ENCODE measurements around the gene SIK2. TPM values are rescaled to one million over a fixed set of nuclear protein-coding genes. Genes with fewer than 3 reads are reported as not detected.
"Not testable (repeated sequence)": the region's sequence is repeated elsewhere in the genome, so short reads cannot be mapped to it uniquely, and the experiment has no call there.

The SIK2 gene
- total RNA-seq, 2 donors from 2014 or later, result 8.1 to 9.6 TPM

GRCh38 chr11:111707691-111708067 lies 105.4 kb downstream of the SIK2 start:
- no peak overlapping the region for H3K4me3 Mint-ChIP-seq
- DNase-seq (no peak), ATAC-seq (no peak)
- H3K9me3 ChIP-seq (ENCODE audit: control insufficient read depth, low read length, poor library complexity, severe bottlenecking), result no peaks in the 10 kb centered on the region
- H3K27ac Mint-ChIP-seq, result no peak overlapping the region
- H3K27me3 Mint-ChIP-seq, result no peaks in the 10 kb centered on the region
- H3K4me1 Mint-ChIP-seq, result no peaks in the 10 kb centered on the region
- peaks cover 6% of the 10 kb centered on the region for H3K36me3 Mint-ChIP-seq (ENCODE audit: low read depth)

GRCh38 chr11:111714522-111714921 lies 112.3 kb downstream of the SIK2 start:
- ATAC-seq, result no peak
- Mint-ChIP-seq H3K27ac (no peak overlapping the region), H3K4me3 (no peak overlapping the region), H3K4me1 (peaks cover 9% of the 10 kb centered on the region), H3K36me3 (ENCODE audit: low read depth) (peaks cover 4% of the 10 kb centered on the region), H3K27me3 (no peaks in the 10 kb centered on the region)
- no peak for DNase-seq
- H3K9me3 ChIP-seq (ENCODE audit: control insufficient read depth, low read length, poor library complexity, severe bottlenecking), result no peaks in the 10 kb centered on the region

DNA sequence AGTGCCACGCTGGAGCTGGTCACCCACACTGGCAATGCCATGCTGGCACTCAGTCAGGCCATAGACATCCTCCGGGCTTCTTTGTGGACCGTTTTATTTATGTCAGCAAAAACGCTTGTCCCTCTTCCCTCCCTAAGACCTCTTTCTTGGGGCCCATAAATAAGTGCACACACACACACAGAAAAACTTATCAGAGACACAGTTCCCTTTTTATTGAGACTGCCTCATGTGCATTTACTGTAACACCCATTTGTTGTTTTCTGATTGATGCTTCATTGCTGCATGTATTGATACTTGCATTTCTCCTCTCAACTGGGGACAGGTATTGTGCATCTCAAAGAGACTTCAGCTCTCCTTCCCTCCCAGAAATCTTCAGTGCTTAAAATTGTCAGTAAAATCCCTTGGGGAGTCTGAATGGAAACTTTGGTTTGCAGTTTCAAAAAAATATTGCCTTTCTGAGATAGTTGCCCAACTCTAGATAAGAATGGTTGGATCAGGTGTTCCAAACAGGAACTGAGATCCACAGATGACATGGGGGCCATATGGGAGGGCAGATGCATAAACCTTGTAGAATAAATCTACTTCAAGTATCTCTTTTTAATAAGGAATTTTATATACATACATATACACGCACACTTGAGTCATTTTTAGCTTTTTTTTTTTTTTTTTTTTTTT lies 113.0 kb downstream of the SIK2 start:
- DNase-seq (no peak), ATAC-seq (no peak)
- Mint-ChIP-seq H3K27ac (no peak overlapping the region), H3K36me3 (ENCODE audit: low read depth) (peaks cover 4% of the 10 kb centered on the region), H3K4me1 (peaks cover 9% of the 10 kb centered on the region), H3K4me3 (no peak overlapping the region), H3K27me3 (no peaks in the 10 kb centered on the region)
- no peaks in the 10 kb centered on the region for H3K9me3 ChIP-seq (ENCODE audit: control insufficient read depth, low read length, poor library complexity, severe bottlenecking)

DNA sequence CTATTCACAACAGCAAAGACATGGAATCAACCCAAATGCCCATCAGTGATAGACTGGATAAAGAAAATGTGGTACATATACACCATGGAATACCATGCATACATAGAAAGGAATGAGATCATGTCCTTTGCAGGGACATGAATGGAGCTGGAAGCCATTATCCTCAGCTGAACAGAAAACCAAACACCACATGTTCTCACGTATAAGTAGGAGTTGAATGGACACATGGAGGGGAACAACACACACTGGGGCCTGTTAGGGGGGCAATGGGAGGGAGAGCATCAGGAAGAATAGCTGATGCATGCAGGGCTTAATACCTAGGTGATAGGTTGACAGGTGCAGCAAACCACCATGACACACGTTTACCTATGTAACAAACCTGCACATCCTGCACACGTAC lies 115.4 kb downstream of the SIK2 start:
- not testable (repeated sequence) for DNase-seq; H3K27me3 Mint-ChIP-seq; ATAC-seq; H3K4me1 Mint-ChIP-seq; H3K4me3 Mint-ChIP-seq; H3K36me3 Mint-ChIP-seq (ENCODE audit: low read depth); H3K9me3 ChIP-seq (ENCODE audit: control insufficient read depth, low read length, poor library complexity, severe bottlenecking)
- peak overlapping the region; percentile 9 for H3K27ac Mint-ChIP-seq

DNA sequence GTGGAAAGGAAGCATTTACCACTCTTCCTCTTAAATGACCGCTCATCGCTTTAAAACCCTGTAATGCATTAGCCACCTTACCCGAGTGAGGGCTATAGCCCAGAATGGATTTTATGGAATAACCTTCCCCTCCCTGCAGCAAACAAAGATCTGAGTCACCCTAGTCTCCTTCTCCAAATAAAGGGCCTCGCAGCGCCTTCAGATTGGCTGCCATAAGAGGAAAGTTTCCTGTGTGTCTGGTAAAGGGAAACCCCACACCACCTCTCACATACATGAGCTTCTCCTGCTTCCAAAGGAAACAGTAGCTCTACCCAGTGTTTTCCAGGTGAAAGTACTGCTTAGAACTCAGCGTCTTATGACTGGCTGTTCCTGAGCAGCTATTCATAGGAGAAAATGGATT lies 116.2 kb downstream of the SIK2 start:
- H3K9me3 ChIP-seq (ENCODE audit: control insufficient read depth, low read length, poor library complexity, severe bottlenecking), result no peaks in the 10 kb centered on the region
- no peak overlapping the region for H3K27ac Mint-ChIP-seq
- H3K27me3 Mint-ChIP-seq, result no peaks in the 10 kb centered on the region
- H3K4me3 Mint-ChIP-seq, result no peak overlapping the region
- no peak for ATAC-seq
- H3K4me1 Mint-ChIP-seq, result peaks cover 9% of the 10 kb centered on the region
- peaks cover 4% of the 10 kb centered on the region for H3K36me3 Mint-ChIP-seq (ENCODE audit: low read depth)
- no peak for DNase-seq

DNA sequence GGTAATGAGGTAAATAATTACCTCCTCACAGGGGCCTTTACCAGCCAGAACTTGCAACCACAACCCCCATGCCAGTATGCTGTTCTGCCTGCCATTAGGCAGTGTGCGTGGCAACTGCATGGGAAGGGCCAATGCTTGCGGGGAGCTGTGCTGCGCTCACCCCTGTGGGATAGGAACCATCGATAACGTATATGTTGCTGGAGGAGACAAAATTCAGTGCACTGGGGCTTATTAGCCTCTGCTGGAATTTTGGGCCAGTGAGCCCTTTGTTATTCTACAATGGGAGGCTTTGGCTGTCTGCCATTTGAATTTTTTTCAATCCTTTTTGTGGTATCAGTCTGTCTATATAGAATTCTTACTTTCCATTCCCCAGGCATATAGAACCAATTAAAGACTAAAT lies 116.6 kb downstream of the SIK2 start:
- DNase-seq, result no peak
- H3K9me3 ChIP-seq (ENCODE audit: control insufficient read depth, low read length, poor library complexity, severe bottlenecking), result no peaks in the 10 kb centered on the region
- ATAC-seq, result no peak
- Mint-ChIP-seq H3K4me1 (peaks cover 9% of the 10 kb centered on the region), H3K4me3 (no peak overlapping the region), H3K36me3 (ENCODE audit: low read depth) (peaks cover 4% of the 10 kb centered on the region), H3K27ac (no peak overlapping the region), H3K27me3 (no peaks in the 10 kb centered on the region)

- no peak overlapping the region for H3K4me3 Mint-ChIP-seq
- H3K9me3 ChIP-seq (ENCODE audit: control insufficient read depth, low read length, poor library complexity, severe bottlenecking), result no peaks in the 10 kb centered on the region
- peaks cover 2% of the 10 kb centered on the region for H3K36me3 Mint-ChIP-seq (ENCODE audit: low read depth)
- no peak overlapping the region for H3K27ac Mint-ChIP-seq
- H3K27me3 Mint-ChIP-seq, result no peaks in the 10 kb centered on the region
- no peak for ATAC-seq
- peaks cover 9% of the 10 kb centered on the region for H3K4me1 Mint-ChIP-seq
- no peak for DNase-seq
These were observed 117.1 kb downstream of the SIK2 start for GRCh38 chr11:111719379-111719778.

DNA sequence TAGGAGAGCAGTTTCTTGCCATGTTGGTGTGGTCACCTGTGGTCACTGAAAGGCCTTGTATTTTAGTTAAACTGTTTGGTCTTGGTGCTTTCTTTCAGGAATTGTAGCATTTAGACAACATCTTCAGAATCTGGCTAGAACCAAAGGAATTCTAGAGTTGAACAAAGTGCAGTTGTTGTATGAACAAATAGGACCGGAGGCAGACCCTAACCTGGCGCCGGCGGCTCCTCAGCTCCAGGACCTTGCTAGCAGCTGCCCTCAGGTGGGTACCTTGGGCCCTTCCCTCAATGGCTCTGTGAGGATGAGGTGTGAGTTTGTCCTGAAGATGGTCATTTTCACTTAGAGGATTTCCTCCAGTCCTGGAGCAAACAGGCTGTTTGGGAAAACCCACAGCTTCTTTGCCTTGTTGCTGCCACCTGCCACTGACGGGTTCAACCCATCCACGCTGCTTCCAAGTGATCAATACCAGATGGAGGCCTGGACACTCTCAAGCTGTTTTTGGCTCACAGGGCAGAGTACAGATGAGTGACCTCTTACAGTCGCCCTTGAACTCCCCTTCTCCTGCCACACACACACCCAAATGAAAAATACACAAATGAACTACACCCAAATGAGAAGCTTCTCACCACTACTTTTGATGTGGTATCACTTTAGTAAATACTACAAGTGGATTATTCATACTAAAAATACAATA lies 118.7 kb downstream of the SIK2 start:
- ATAC-seq, result no peak

DNA sequence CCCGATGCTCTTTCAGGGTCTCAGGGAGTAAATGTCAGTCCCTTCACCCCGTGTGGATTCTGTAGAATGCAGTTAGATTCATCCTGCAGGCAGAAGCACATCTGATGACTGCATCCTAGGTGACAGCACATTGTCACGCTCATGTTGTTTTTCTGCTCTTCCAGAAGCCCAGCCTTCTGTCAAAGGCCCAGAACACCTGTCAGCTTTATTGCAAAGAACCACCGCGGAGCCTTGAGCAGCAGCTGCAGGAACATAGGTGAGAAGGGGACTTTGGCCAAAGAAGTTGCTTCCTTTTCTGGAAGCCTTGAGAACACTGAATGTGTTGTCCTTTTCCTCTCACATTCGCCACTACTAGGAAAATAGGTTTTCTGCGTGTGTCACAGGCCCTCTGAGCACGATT lies 120.3 kb downstream of the SIK2 start:
- DNase-seq, result no peak
- no peaks in the 10 kb centered on the region for H3K9me3 ChIP-seq (ENCODE audit: control insufficient read depth, low read length, poor library complexity, severe bottlenecking)
- H3K4me3 Mint-ChIP-seq, result no peak overlapping the region
- no peaks in the 10 kb centered on the region for H3K36me3 Mint-ChIP-seq (ENCODE audit: low read depth)
- ATAC-seq, result no peak
- H3K4me1 Mint-ChIP-seq, result peaks cover under 1% of the 10 kb centered on the region
- H3K27me3 Mint-ChIP-seq, result no peaks in the 10 kb centered on the region
- H3K27ac Mint-ChIP-seq, result no peak overlapping the region

More for the DNA sequence above, 118.7 kb downstream of the SIK2 start:
- Mint-ChIP-seq H3K27ac (peak overlapping the region; percentile 32), H3K4me3 (no peak overlapping the region), H3K27me3 (no peaks in the 10 kb centered on the region), H3K36me3 (ENCODE audit: low read depth) (no peaks in the 10 kb centered on the region), H3K4me1 (peaks cover 7% of the 10 kb centered on the region)
- H3K9me3 ChIP-seq (ENCODE audit: control insufficient read depth, low read length, poor library complexity, severe bottlenecking), result no peaks in the 10 kb centered on the region
- DNase-seq, result no peak

GRCh38 chr11:111723595-111723994 lies 121.3 kb downstream of the SIK2 start:
- no peak for DNase-seq
- no peak for ATAC-seq
- Mint-ChIP-seq H3K27ac (no peak overlapping the region), H3K4me3 (no peak overlapping the region), H3K27me3 (no peaks in the 10 kb centered on the region), H3K36me3 (ENCODE audit: low read depth) (no peaks in the 10 kb centered on the region), H3K4me1 (no peaks in the 10 kb centered on the region)
- no peaks in the 10 kb centered on the region for H3K9me3 ChIP-seq (ENCODE audit: control insufficient read depth, low read length, poor library complexity, severe bottlenecking)

DNA sequence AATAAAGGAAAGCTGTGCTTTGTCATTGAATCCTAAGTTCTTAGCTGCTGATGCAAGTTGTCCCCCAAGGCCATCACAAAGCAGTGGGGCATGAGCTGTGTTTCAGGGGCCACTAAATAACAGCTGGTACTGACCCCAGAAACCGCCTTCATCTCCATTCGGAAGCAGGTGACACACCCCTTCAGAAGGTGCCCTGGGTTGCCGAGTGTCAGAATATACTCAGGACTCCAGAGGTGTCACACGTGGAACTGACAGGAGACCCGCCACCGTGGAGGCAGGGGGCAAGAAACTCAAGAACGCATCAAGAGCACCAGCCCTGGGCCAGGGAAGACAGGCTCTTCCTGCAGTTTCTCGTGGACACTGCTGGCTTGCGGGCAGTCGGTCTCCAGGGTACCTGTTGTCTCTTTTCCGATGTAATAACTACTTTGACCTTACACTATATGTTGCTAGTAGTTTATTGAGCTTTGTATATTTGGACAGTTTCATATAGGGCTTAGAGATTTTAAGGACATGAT lies 122.4 kb downstream of the SIK2 start:
- H3K4me1 Mint-ChIP-seq, result no peaks in the 10 kb centered on the region
- no peaks in the 10 kb centered on the region for H3K9me3 ChIP-seq (ENCODE audit: control insufficient read depth, low read length, poor library complexity, severe bottlenecking)
- H3K27me3 Mint-ChIP-seq, result no peaks in the 10 kb centered on the region
- no peak overlapping the region for H3K4me3 Mint-ChIP-seq
- ATAC-seq (no peak), DNase-seq (no peak)
- H3K36me3 Mint-ChIP-seq (ENCODE audit: low read depth), result no peaks in the 10 kb centered on the region
- H3K27ac Mint-ChIP-seq, result no peak overlapping the region

DNA sequence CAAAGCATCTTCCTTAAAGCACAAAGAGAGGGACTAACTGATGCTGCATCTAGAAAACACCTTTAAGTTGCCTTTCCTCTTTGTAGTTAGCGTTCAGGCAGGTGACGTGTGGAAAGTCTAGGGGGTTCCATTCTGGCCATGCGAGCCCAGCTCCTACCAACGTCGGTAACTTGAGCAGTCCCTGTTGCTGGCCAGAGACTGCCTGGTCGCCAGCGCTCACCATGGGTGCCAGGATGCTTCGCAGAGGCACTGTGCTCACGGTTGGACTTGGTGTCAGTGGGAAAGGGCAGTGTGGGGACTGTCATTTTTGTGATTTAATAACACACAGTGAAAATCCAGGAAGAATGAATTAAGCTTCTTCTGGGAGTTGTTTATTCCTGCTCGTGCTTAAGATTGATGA lies 123.4 kb downstream of the SIK2 start:
- H3K9me3 ChIP-seq (ENCODE audit: control insufficient read depth, low read length, poor library complexity, severe bottlenecking), result no peaks in the 10 kb centered on the region
- DNase-seq, result no peak
- Mint-ChIP-seq H3K4me3 (no peak overlapping the region), H3K4me1 (no peaks in the 10 kb centered on the region), H3K27ac (no peak overlapping the region), H3K27me3 (no peaks in the 10 kb centered on the region), H3K36me3 (ENCODE audit: low read depth) (no peaks in the 10 kb centered on the region)
- ATAC-seq, result no peak

DNA sequence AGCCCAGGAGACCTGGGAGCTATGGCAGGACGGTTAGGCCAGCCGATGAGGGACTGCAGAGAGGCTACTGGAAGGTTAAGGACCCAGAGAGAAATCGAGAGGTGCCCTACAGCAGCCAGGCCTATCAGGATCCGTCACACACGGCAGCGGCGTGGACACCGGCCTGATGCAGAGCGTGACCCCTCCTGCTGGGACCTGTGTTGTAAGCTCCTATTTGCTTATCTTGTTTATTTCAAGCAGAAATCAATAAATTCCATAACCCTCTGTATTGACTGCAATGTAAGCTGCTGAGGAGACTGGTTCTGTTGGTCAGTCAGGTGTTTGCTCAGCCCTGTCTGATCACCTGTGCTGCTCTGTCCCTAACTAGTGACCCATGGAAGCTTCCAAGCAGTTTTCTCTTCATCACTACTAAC lies 124.1 kb downstream of the SIK2 start:
- DNase-seq, result no peak
- Mint-ChIP-seq H3K27me3 (no peaks in the 10 kb centered on the region), H3K4me1 (no peaks in the 10 kb centered on the region), H3K4me3 (no peak overlapping the region), H3K27ac (no peak overlapping the region), H3K36me3 (ENCODE audit: low read depth) (no peaks in the 10 kb centered on the region)
- H3K9me3 ChIP-seq (ENCODE audit: control insufficient read depth, low read length, poor library complexity, severe bottlenecking), result no peaks in the 10 kb centered on the region
- no peak for ATAC-seq

- DNase-seq (no peak), ATAC-seq (no peak)
- Mint-ChIP-seq H3K27ac (peak overlapping the region; percentile 53), H3K4me3 (no peak overlapping the region), H3K36me3 (ENCODE audit: low read depth) (no peaks in the 10 kb centered on the region), H3K27me3 (no peaks in the 10 kb centered on the region), H3K4me1 (no peaks in the 10 kb centered on the region)
- no peaks in the 10 kb centered on the region for H3K9me3 ChIP-seq (ENCODE audit: control insufficient read depth, low read length, poor library complexity, severe bottlenecking)
These were observed 125.2 kb downstream of the SIK2 start for GRCh38 chr11:111727431-111727830.
